GM12878 (cell line): ENCODE results near the gene GFRA1. TPM values are rescaled to one million over a fixed set of nuclear protein-coding genes. Genes with fewer than 3 reads are reported as not detected.

Source experiments
- ATAC-seq: fragments of 200-7000 bp; cut with Tn5 transposase; 3 replicates; pipeline ENCODE4 v1.9.1; 2020; ENCODE audit warnings: mild to moderate bottlenecking, moderate library complexity
- BruUV-seq: library from RNA; stranded (reverse); fragments of 400-500 nt; replicated peaks from 2 replicates; lab custom pipeline; 2021; lab: Mats Ljungman, UMichigan
- CTCF ChIA-PET: fragments of 300-600 bp; sonication (Branson Sonifier 250); formaldehyde crosslinking; extraction: SDS; loops from one replicate; lab custom pipeline; 2021; ENCODE audit warnings: inconsistent platforms; lab: Yijun Ruan, JAX
- POLR2A ChIA-PET: fragments of 350-600 bp; formaldehyde crosslinking; extraction: SDS; loops from one replicate; lab custom pipeline; 2021; ENCODE audit warnings: inconsistent platforms; lab: Charles Lee
- RAD21 ChIA-PET: fragments of 300-600 bp; sonication (Branson Sonifier 250); formaldehyde crosslinking; loops from one replicate; lab custom pipeline; 2023; ENCODE audit warnings: antibody characterized with exemption; ENCODE audit not compliant: unreplicated experiment; lab: Charles Lee
- SMC1A ChIA-PET: fragments of 300-600 bp; sonication (Branson Sonifier 250); formaldehyde crosslinking; loops from one replicate; lab custom pipeline; 2023; ENCODE audit not compliant: unreplicated experiment, uncharacterized antibody; lab: Charles Lee
- DNase-seq: peaks from one replicate; pipeline ENCODE4 v3.0.0-alpha.2; 2011; ENCODE audit warnings: low read depth, low spot score
- FAIRE-seq: peaks from 3 replicates; lab custom pipeline; 2011; peaks lifted over from hg19 to GRCh38; lab: Jason Lieb, UNC
- H2AFZ ChIP-seq: 2 replicates; pipeline ENCODE4 v1.6.0; 2011; ENCODE audit warnings: low read depth, low read length, control low read depth; ENCODE audit not compliant: control insufficient read depth
- H3K27ac ChIP-seq: 2 replicates; pipeline ENCODE4 v1.5.1; 2011; ENCODE audit warnings: control low read depth; ENCODE audit not compliant: control insufficient read depth, insufficient read depth
- H3K27me3 ChIP-seq, 2 experiments: replicated peaks in 1 of 2; 2 replicates each; pipeline versions ENCODE4 v1.6.0 to v1.6.1; 2011; ENCODE audit warnings: low read length in 1 of 2; ENCODE audit not compliant: control insufficient read depth in 2 of 2, insufficient read depth in 2 of 2
- H3K36me3 ChIP-seq, 2 experiments: 2 replicates each; pipeline ENCODE4 v1.5.1; 2011; ENCODE audit warnings: low read length in 1 of 2; ENCODE audit not compliant: control insufficient read depth in 2 of 2, insufficient read depth in 2 of 2
- H3K4me1 ChIP-seq: 2 replicates; pipeline ENCODE4 v1.6.1; 2011; ENCODE audit warnings: mild to moderate bottlenecking, low read length, moderate library complexity, mixed read lengths; ENCODE audit not compliant: control insufficient read depth, insufficient read depth
- H3K4me2 ChIP-seq: 2 replicates; pipeline ENCODE4 v1.6.0; 2011; ENCODE audit warnings: control low read depth; ENCODE audit not compliant: control insufficient read depth, insufficient read depth
- H3K4me3 ChIP-seq: fragments of 200-600 bp; sonication (generic); 2 replicates; pipeline ENCODE4 v1.5.1; 2016
- H3K79me2 ChIP-seq: 2 replicates; pipeline ENCODE4 v1.6.0; 2011; ENCODE audit warnings: low read length; ENCODE audit not compliant: control insufficient read depth, insufficient read depth
- H3K9ac ChIP-seq: 2 replicates; pipeline ENCODE4 v1.8.0; 2011; ENCODE audit warnings: low read length, control low read depth, mixed read lengths; ENCODE audit not compliant: control insufficient read depth, insufficient read depth
- H3K9me3 ChIP-seq: replicated peaks from 3 replicates; pipeline ENCODE4 v1.5.1; 2011; ENCODE audit warnings: mild to moderate bottlenecking, low read length; ENCODE audit not compliant: control insufficient read depth, insufficient read depth
- H4K20me1 ChIP-seq: 2 replicates; pipeline ENCODE4 v1.6.0; 2011; ENCODE audit not compliant: control insufficient read depth, insufficient read depth
- BCLAF1 ChIP-seq: fragments of 450-650 bp; IDR thresholded peaks from 2 replicates; pipeline ENCODE4 v1.6.1; 2017; ENCODE audit warnings: antibody characterized with exemption, mild to moderate bottlenecking, moderate library complexity
- EGR1 ChIP-seq, 2 experiments: IDR thresholded peaks; 1 replicate in 1 of 2; 2 replicates in 1 of 2; pipeline ENCODE4 v1.6.1; 2011 to 2012; ENCODE audit warnings: low read depth in 2 of 2, low read length in 2 of 2, borderline replicate concordance in 1 of 2, mild to moderate bottlenecking in 1 of 2, moderate library complexity in 1 of 2
- MEF2A ChIP-seq: IDR thresholded peaks from 2 replicates; pipeline ENCODE4 v1.6.1; 2011; ENCODE audit warnings: low read depth, mild to moderate bottlenecking, low read length, moderate library complexity; ENCODE audit not compliant: insufficient read depth
- NFYA ChIP-seq: IDR thresholded peaks from 2 replicates; pipeline ENCODE4 v1.6.1; 2011; ENCODE audit warnings: low read depth, mild to moderate bottlenecking, low read length, improper control_type of control experiment, borderline replicate concordance
- SP1 ChIP-seq: IDR thresholded peaks from one replicate; pipeline ENCODE4 v1.6.1; 2011; ENCODE audit warnings: low read depth, low read length
- SREBF1 ChIP-seq: IDR thresholded peaks from 2 replicates; pipeline ENCODE4 v1.6.1; 2012; ENCODE audit warnings: mild to moderate bottlenecking, low read length
- ZNF622 ChIP-seq: fragments of 450-650 bp; IDR thresholded peaks from 2 replicates; pipeline ENCODE4 v1.6.1; 2017; ENCODE audit warnings: mild to moderate bottlenecking, inconsistent platforms
- WGBS: methylation state at CpG from one replicate; pipeline ENCODE4 v1.1.6; 2016; ENCODE audit warnings: low lambda C conversion rate; ENCODE audit not compliant: insufficient replicate concordance, insufficient coverage; ENCODE audit errors: missing lambda C conversion rate; 5-methylcytosine and 5-hydroxymethylcytosine counted together
- in situ Hi-C: fragments of 300-500 bp; cut with MboI; formaldehyde crosslinking; loops from 9 replicates; pipeline ENCODE4 v1.14.3; 2018; ENCODE audit warnings: mixed read lengths
- intact Hi-C: fragments of 100-400 bp; cut with micrococcal nuclease; formaldehyde crosslinking; loops from one replicate; pipeline ENCODE4 v1.14.2; 2022; ENCODE audit not compliant: unreplicated experiment
- polyA plus RNA-seq, 11 experiments: library from polyadenylated mRNA; depleted of rRNA in 4 of 11; unstranded in 6 of 11; stranded (reverse) in 5 of 11; fragments of >200 nt; fragmentation: Nextera tagmentation in 4 of 11; fragmentation: Illumina TruSeq in 1 of 11; extraction: Ambion mirVana in 4 of 11; extraction: Trizol in 1 of 11; gene quantifications; 1 replicate in 1 of 11; 2 replicates in 10 of 11; pipeline versions ENCODE4 v1.2.1 to v1.2.3, GENCODE V29; 2011 to 2016; ENCODE audit warnings: inconsistent platforms in 2 of 11, missing spikeins in 2 of 11, low read depth in 1 of 11
- total RNA-seq, 4 experiments: library from RNA; depleted of rRNA in 3 of 4; stranded (reverse); fragments of >200 nt in 3 of 4; fragmentation: Illumina TruSeq in 1 of 4; extraction: Trizol in 1 of 4; gene quantifications; 2 replicates each; pipeline versions ENCODE4 v1.2.1 to v1.2.3, GENCODE V29; 2013 to 2021
- TF ChIP-seq, protein P1 (sequence below): fragments of 450-650 bp; IDR thresholded peaks from 2 replicates; pipeline ENCODE4 v1.6.1; 2018; ENCODE audit warnings: borderline replicate concordance, mild to moderate bottlenecking; ENCODE audit not compliant: partially characterized antibody
- TF ChIP-seq, protein P2 (sequence below), 3 experiments: IDR thresholded peaks in 2 of 3; conservative IDR thresholded peaks in 1 of 3; 2 replicates each; pipeline ENCODE4 v1.5.1; 2011; ENCODE audit warnings: low read depth in 3 of 3, low read length in 3 of 3, mild to moderate bottlenecking in 3 of 3, control low read depth in 2 of 3, moderate library complexity in 2 of 3, inconsistent platforms in 1 of 3, mixed read lengths in 1 of 3; ENCODE audit not compliant: control insufficient read depth in 2 of 3, insufficient read depth in 1 of 3; ENCODE audit errors: extremely low read depth in 1 of 3

Gene GFRA1
- total and polyA plus RNA-seq, 10 of the 15 experiments (the other 5 are each of a cell fraction or from before 2014, with no cell fraction given): 0.05 to 0.19 TPM; not detected in 8

GRCh38 chr10:116045366-116046356 is 227.3 kb downstream of the GFRA1 start:
- Histone ChIP-seq H3K27ac (no peak overlapping the region), H2AFZ (no peak overlapping the region), H3K36me3 (no peaks in the 10 kb centered on the region), H3K27me3 (no peaks in the 10 kb centered on the region), H3K79me2 (no peaks in the 10 kb centered on the region), H3K4me3 (no peak overlapping the region), H4K20me1 (no peaks in the 10 kb centered on the region), H3K9ac (no peak overlapping the region), H3K9me3 (no peaks in the 10 kb centered on the region), H3K4me2 (no peak overlapping the region), H3K4me1 (no peaks in the 10 kb centered on the region)
- SMC1A ChIA-PET: no interaction called here
- RAD21 ChIA-PET: no interaction called here
- CTCF ChIA-PET: no interaction called here
- 27% methylated on average over 13 of the region's 13 CpGs for WGBS
- POLR2A ChIA-PET: no interaction called here
- in situ Hi-C loops: no loop called here
- DNase-seq: no peak
- no peak for FAIRE-seq
- ATAC-seq: no peak
- intact Hi-C loops: no loop called here
- TF ChIP-seq BCLAF1: no peak
- no peak for TF ChIP-seq EGR1 (IDR thresholded peaks at IDR 0.05; ENCODE audit: borderline replicate concordance in 1 of 2, low read depth in 2 of 2, low read length in 2 of 2)
- TF ChIP-seq, protein P1, sequence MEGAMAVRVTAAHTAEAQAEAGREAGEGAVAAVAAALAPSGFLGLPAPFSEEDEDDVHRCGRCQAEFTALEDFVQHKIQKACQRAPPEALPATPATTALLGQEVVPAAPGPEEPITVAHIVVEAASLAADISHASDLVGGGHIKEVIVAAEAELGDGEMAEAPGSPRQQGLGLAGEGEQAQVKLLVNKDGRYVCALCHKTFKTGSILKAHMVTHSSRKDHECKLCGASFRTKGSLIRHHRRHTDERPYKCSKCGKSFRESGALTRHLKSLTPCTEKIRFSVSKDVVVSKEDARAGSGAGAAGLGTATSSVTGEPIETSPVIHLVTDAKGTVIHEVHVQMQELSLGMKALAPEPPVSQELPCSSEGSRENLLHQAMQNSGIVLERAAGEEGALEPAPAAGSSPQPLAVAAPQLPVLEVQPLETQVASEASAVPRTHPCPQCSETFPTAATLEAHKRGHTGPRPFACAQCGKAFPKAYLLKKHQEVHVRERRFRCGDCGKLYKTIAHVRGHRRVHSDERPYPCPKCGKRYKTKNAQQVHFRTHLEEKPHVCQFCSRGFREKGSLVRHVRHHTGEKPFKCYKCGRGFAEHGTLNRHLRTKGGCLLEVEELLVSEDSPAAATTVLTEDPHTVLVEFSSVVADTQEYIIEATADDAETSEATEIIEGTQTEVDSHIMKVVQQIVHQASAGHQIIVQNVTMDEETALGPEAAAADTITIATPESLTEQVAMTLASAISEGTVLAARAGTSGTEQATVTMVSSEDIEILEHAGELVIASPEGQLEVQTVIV: no peak
- TF ChIP-seq, protein P2, sequence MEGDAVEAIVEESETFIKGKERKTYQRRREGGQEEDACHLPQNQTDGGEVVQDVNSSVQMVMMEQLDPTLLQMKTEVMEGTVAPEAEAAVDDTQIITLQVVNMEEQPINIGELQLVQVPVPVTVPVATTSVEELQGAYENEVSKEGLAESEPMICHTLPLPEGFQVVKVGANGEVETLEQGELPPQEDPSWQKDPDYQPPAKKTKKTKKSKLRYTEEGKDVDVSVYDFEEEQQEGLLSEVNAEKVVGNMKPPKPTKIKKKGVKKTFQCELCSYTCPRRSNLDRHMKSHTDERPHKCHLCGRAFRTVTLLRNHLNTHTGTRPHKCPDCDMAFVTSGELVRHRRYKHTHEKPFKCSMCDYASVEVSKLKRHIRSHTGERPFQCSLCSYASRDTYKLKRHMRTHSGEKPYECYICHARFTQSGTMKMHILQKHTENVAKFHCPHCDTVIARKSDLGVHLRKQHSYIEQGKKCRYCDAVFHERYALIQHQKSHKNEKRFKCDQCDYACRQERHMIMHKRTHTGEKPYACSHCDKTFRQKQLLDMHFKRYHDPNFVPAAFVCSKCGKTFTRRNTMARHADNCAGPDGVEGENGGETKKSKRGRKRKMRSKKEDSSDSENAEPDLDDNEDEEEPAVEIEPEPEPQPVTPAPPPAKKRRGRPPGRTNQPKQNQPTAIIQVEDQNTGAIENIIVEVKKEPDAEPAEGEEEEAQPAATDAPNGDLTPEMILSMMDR (IDR thresholded peaks at IDR 0.05 in 2 of 3, conservative IDR thresholded peaks at IDR 0.05 in 1 of 3; ENCODE audit: control insufficient read depth in 2 of 3, extremely low read depth in 1 of 3, insufficient read depth in 1 of 3, low read depth in 3 of 3, low read length in 3 of 3): no peak
- TF ChIP-seq NFYA: no peak
- TF ChIP-seq SREBF1: no peak
- no peak for TF ChIP-seq MEF2A
- no peak for TF ChIP-seq SP1
- TF ChIP-seq ZNF622: no peak
- no TSS peak for BruUV-seq
